Calu3 (cell line): ENCODE results near the gene PRCD. TPM values are rescaled to one million over a fixed set of nuclear protein-coding genes. Genes with fewer than 3 reads are reported as not detected.

Source experiments
- BruUV-seq: library from RNA; stranded (reverse); fragments of 400-500 nt; replicated peaks from 2 replicates; lab custom pipeline; 2021; lab: Mats Ljungman, UMichigan
- CTCF ChIA-PET: fragments of 300-600 bp; sonication (Branson Sonifier 250); formaldehyde crosslinking; loops from one replicate; lab custom pipeline; 2022; ENCODE audit warnings: antibody characterized with exemption; lab: Charles Lee
- DNase-seq: peaks from one replicate; pipeline ENCODE4 v3.0.0; 2022
- H3K27ac Mint-ChIP-seq: one replicate; pipeline ENCODE4 v1.8.0; 2022; ENCODE audit warnings: mixed read lengths; ENCODE audit not compliant: unreplicated experiment
- H3K27me3 Mint-ChIP-seq: one replicate; pipeline ENCODE4 v1.8.0; 2022; ENCODE audit warnings: mixed read lengths; ENCODE audit not compliant: unreplicated experiment
- H3K36me3 Mint-ChIP-seq: one replicate; pipeline ENCODE4 v1.8.0; 2022; ENCODE audit warnings: mild to moderate bottlenecking, moderate library complexity, mixed read lengths; ENCODE audit not compliant: insufficient read depth, unreplicated experiment
- H3K4me1 Mint-ChIP-seq: one replicate; pipeline ENCODE4 v1.8.0; 2022; ENCODE audit warnings: mild to moderate bottlenecking, low read depth, mixed read lengths; ENCODE audit not compliant: unreplicated experiment
- H3K4me3 Mint-ChIP-seq: one replicate; pipeline ENCODE4 v1.8.0; 2022; ENCODE audit warnings: mild to moderate bottlenecking, low read depth, moderate library complexity, mixed read lengths; ENCODE audit not compliant: unreplicated experiment
- H3K9me3 Mint-ChIP-seq: one replicate; pipeline ENCODE4 v1.8.0; 2022; ENCODE audit warnings: low read depth, mixed read lengths; ENCODE audit not compliant: unreplicated experiment
- CTCF ChIP-seq: fragments of 200-600 bp; IDR thresholded peaks from one replicate; pipeline ENCODE4 v1.8.0; 2022; ENCODE audit warnings: antibody characterized with exemption; ENCODE audit not compliant: unreplicated experiment
- intact Hi-C: fragments of 100-400 bp; cut with micrococcal nuclease; formaldehyde crosslinking; loops from one replicate; pipeline ENCODE4 v1.10.0; 2022; ENCODE audit not compliant: unreplicated experiment
- total RNA-seq: library from RNA; stranded (reverse); gene quantifications from 2 replicates; pipeline ENCODE4 v1.2.3, GENCODE V29; 2022

Gene PRCD
- total RNA-seq, 1 experiment from 2014 or later, result not detected

DNA sequence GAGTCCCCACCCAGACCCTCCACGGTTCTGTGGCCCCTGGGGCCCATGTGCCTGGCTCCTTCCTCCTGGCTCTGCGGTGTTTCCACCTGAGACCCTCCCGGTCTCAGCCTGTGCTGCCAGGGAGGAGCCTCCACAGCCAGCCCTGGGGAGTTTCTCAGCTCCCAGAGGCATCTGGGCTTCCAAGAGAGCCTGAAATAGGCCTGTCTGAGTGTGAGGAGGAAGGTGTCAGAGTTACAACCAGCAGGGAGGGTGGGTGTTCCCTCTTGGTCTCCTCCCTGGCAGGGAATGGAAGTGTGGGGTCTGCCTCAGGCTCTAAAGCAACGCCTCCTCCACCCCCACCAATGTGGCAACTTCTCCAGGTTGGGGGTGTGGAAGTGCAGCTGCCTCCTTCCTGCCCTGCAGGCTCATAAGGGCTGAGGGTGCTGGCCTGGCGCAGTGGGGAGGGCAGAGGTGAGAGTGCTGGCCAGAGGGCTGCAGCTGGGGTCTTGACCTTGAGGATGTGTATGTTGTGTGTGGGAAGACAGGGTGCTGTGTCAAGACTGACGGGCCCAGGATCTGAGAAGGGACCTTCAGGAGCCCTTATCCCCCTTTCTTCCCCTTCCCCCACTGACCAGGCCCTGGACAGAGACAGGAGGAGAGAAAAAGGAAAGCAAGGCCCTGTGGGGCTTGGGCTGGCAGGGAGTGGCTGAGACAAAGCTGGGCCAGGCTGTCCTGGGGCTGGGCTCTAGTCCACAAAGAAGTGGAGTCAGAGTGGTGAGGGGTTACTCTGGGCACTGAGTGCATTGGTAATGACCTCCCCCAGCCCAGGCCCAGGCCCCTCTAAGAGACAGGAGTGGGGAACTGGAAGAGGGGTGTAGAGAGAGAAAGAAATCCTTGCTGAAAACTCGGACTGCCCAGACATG lies 4.8 kb upstream of the PRCD start:
- H3K4me3 Mint-ChIP-seq, result no peak overlapping the region
- intact Hi-C loops, result no loop called here
- BruUV-seq, result no TSS peak
- no peak overlapping the region for H3K27ac Mint-ChIP-seq
- H3K36me3 Mint-ChIP-seq, result no peaks in the 10 kb centered on the region
- TF ChIP-seq CTCF, result no peak
- peaks cover 73% of the 10 kb centered on the region for H3K27me3 Mint-ChIP-seq
- DNase-seq, result no peak
- no peaks in the 10 kb centered on the region for H3K9me3 Mint-ChIP-seq
- CTCF ChIA-PET, result no interaction called here
- peaks cover 11% of the 10 kb centered on the region for H3K4me1 Mint-ChIP-seq

DNA sequence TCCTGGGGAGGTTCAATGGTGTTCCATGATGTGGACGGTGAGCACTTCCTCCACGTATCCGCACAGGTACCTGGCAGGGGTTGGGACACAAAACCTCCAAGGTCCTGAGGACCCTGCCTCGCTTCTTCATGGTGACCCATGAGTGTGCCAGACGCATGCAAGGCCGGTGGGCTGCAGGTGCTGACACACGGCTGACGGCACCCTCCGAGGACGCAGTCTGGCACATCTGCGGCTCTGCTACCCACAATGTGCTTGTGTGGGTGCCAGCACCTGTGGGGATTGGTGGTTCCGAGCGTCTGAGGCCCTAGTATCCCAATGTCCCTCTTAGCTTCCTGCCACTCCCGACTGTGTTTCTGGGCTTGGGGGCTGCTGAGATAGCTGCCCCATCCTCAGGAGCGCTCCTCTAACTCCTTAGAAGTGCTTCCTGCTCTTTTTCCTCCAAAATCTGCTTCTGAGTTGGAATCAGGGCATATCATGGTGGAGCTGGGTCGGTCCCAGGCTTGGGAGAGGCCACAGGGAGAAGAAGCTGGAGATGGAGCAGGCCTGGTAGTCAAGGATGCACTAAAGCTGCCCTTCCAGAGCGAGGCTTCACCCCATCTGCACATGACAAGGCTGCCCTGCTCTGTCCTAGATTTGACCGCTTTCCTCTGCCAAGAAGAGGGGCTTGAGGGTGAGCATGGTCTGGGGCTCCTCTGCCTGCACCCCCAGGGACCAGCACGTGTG lies 3.9 kb upstream of the PRCD start:
- DNase-seq, result no peak
- Mint-ChIP-seq H3K27ac (no peak overlapping the region), H3K9me3 (no peaks in the 10 kb centered on the region), H3K4me1 (peaks cover 11% of the 10 kb centered on the region), H3K36me3 (no peaks in the 10 kb centered on the region), H3K4me3 (no peak overlapping the region), H3K27me3 (peaks cover 73% of the 10 kb centered on the region)
- TF ChIP-seq CTCF, result no peak
- BruUV-seq, result no TSS peak
- intact Hi-C loops, result no loop called here
- CTCF ChIA-PET, result no interaction called here

- BruUV-seq, result no TSS peak
- intact Hi-C loops, result no loop called here
- peaks cover 10% of the 10 kb centered on the region for H3K4me1 Mint-ChIP-seq
- CTCF ChIA-PET, result no interaction called here
- no peak overlapping the region for H3K27ac Mint-ChIP-seq
- no peaks in the 10 kb centered on the region for H3K36me3 Mint-ChIP-seq
- H3K9me3 Mint-ChIP-seq, result no peaks in the 10 kb centered on the region
- DNase-seq, result no peak
- peaks cover 69% of the 10 kb centered on the region for H3K27me3 Mint-ChIP-seq
- peak overlapping the region; percentile 17 for H3K4me3 Mint-ChIP-seq
- TF ChIP-seq CTCF, result no peak
These were observed 3.1 kb upstream of the PRCD start for GRCh38 chr17:76536511-76537287.

DNA sequence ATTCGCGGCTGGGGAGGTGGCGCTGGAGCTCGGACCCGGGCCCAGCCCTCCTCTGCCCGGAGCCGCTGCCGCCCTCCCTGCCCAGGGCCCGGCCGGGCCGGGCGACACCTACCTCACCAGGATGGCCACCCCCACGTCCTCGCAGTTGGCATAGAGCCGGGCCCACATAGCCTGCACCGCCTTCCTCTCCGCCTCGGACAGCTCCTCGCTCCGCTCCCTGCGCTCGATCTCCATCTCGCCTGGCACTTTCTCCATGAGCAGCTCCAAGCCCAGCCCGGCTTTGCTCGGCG lies 2.6 kb upstream of the PRCD start:
- DNase-seq, result no peak
- Mint-ChIP-seq H3K4me3 (peak overlapping the region; percentile 17), H3K9me3 (no peaks in the 10 kb centered on the region), H3K27me3 (peaks cover 69% of the 10 kb centered on the region), H3K27ac (no peak overlapping the region), H3K4me1 (peaks cover 5% of the 10 kb centered on the region), H3K36me3 (no peaks in the 10 kb centered on the region)
- TF ChIP-seq CTCF, result no peak
- no TSS peak for BruUV-seq
- CTCF ChIA-PET, result no interaction called here
- intact Hi-C loops, result no loop called here
